Stomach (tissue), 4 donors: ENCODE measurements around the gene RGL3.

Experiments used
- CTCF ChIP-seq, 7 experiments: fragments of 450-650 bp in 4 of 7; fragments of 200-600 bp in 3 of 7; sonication (generic) in 3 of 7; IDR thresholded peaks; one replicate each; pipeline ENCODE4 v1.5.1; 2016 to 2019; ENCODE audit warnings: antibody characterized with exemption in 7 of 7, control low read depth in 2 of 7, mild to moderate bottlenecking in 1 of 7
- POLR2A ChIP-seq, 4 donors: fragments of 450-650 bp; IDR thresholded peaks; one replicate each; pipeline ENCODE4 v1.6.1; 2016; ENCODE audit warnings: antibody characterized with exemption in 4 of 4, control low read depth in 2 of 4, mild to moderate bottlenecking in 1 of 4, moderate library complexity in 1 of 4

- TF ChIP-seq CTCF (IDR thresholded peaks at IDR 0.05) (no peak), POLR2A (IDR thresholded peaks at IDR 0.05) (no peak)
These were observed 22.0 kb downstream of the RGL3 start for GRCh38 chr19:11397089-11397610.
